AG08395 (cell line): Measurements from ENCODE around the gene F2R.

Experiments
- DNase-seq: peaks from one replicate; pipeline ENCODE4 v3.0.0; 2012; ENCODE audit warnings: mixed read lengths, low spot score

F2R gene

DNA sequence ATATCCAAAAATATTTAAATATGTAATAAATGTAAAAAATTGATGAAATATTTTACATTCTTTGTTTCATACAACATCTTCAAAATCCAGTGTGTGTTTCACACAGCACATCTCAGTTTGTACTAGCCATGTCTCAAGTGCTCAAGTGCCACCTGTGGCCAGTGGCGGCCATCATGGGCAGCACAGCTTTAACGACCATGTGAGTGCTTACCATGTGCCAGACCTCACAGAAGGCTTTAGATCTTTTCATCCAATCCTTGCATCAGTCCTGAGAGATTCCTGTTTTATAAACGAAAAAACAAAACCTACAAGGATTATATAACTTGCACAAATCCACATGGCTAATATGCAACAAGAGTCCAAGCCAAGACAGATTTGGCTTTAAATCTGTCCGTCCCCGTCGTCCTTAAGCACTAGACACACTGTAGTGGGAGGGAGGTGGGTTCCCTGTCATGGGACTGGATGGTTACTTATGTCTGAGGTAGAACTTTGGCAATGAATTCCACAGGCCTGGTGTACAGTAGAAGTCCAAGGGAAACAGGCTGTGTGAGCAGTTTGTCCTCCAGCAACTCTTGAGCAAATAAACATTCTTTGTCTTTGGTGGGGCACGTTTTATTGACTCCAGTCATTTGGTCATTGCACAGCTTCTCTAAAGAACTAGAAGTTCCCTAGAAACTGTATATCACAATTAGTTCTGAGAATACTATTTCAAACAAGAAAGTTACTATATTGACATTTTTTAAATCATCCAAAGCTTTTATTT, 25.0 kb upstream of the F2R start:
- DNase-seq = no peak

DNA sequence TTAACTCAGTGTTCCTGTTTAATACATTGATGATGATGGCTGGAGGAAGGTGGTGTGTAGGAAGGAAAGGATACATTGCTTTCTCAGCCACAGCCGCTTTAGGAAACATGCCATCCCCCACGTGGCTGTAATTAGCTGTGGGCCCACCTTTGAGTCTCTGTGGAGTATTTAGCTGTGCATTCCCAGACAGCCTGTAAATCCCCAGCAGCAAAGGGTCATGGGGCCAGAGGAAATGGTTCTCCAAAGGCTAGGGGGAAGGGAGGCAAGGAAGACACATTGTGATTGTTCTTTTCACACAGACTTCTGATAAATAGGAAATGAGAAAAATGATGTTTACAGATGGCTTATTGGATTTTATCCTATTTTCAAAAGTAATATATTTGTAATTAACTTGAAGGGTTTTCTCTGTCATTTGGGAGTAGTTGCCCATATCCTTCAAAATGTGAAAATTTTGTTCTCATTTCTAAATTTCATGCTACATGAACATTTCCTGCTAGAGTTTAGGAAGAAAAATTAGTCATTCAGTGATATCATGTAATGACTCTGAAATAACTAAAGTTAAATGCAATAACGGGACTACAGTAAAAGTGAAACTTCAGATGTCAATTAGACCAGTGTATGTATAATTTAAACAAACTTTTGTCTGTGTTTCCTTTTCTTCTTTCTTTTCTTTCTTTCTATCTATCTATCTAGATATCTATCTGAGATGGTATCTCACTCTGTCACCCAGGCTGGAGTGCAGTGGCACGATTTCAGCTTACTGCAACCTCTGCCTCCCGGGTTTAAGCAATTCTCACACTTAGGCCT, 24.3 kb upstream of the F2R start:
- no peak for DNase-seq

DNA sequence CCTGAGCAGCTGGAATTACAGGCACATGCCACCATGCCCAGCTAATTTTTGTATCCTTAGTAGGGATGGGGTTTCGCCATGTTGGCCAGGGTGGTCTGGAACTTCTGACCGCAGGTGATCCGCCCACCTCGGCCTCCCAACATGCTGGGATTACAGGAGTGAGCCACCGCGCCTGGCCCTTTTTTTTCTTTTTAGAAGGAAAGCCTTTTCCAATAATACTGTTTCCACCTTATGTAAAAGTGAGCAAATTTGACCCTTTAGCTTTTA, 23.7 kb upstream of the F2R start:
- DNase-seq = no peak

DNA sequence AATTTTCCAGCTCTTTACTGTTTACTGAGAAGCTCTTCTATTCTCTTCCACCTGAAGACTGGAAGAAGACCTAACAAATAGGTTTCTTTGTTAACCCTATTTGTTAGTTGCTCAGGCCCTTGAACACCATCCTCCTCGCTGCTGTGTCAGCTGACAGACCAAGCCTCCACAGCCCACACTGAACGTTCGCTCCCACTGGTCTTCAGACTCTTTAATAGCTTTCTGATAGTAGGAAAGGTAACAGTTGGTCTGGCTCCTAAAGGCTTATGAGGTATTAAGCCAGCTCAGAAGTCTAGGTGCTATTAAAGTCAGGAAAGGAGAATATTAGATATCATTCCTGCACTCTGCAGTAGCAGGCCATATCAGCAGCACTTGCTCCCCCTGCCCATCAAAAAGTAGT, 23.3 kb upstream of the F2R start:
- no peak for DNase-seq

DNA sequence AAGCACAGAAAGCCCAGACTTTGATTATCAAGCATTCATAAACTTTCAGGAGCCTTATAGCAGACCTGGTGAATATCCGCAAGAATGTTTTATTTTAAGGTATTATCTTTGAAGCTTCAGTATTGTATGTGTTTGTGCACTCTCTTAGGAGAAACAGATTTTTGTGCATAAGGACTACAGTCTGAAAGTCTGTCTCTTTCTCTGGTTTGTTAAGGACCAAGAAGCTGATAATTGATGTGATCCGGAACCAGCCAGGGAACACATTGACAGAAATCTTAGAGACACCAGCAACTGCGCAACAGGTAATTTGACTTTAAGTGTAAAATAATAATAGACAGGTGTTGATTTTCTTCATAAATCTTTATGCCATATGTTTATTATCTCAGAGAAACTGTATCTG, 22.8 kb upstream of the F2R start:
- no peak for DNase-seq

DNA sequence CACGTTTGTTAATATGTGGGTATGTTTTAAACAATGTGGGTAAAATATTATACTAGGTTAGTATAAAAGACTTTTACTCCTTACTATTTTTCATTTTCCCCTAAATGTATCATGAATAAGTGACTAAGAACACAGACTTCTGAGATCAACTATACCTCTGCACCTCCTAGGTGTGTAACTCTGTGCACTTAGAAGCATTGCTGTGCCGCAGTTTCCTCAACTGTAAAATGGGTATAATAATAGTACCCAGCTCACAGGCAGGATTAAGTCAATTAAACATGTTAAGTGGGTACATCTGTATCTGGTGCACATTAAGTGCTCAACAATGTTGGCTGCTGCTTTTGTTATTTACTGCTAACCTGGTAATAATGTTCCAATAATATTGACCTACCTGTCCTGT, 21.6 kb upstream of the F2R start:
- DNase-seq = no peak

DNA sequence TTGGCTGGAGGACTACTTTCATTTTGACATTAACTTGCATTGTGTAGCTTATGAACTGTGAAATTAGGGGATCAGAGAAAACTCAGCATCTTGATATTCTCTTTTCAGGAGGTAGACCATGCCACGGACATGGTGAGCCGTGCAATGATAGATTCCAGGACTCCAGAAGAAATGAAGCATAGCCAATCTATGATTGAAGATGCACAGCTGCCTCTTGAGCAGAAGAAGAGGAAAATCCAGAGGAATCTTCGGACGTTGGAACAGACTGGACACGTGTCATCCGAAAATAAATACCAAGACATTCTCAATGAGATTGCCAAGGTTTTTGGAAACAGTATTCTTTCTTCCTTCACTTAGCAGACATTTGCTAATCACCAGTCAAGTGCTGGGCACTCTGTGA, 20.6 kb upstream of the F2R start:
- no peak for DNase-seq

DNA sequence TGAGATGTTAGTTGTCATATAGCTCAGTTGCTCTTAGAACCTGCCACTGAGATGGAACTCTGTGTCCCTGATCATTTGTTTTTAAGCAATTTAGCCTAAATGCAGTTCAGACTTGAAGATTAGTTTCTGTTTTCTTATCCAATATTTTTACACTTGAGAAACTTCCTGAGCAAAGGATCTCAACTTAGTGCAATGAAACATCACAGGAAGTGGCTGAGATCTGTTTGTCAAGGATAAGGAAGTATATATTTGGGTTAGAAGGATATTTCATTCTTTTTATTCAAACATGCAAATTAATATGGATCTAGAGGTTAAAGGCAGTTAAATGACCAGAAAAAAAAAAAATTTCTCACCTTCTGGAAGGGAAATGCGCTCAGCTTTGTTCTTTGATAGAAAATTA, 19.7 kb upstream of the F2R start:
- DNase-seq = no peak

DNA sequence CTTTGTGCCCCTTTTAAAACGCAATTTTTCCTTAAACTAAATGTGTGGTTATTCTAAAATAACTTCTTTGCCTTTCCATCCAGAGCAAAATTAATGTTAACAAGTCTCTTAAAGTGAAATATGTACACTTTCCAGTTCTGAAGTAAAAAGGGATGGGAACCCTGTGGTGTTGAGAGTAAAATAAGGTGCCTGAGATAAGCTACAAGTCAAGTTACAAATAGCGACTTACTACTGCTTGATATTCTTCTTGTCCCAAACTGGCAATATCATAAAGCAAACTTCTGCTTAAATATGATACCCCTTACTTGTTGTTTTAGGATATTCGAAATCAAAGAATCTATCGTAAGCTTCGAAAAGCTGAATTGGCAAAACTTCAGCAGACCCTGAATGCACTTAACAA, 18.3 kb upstream of the F2R start:
- DNase-seq = no peak

DNA sequence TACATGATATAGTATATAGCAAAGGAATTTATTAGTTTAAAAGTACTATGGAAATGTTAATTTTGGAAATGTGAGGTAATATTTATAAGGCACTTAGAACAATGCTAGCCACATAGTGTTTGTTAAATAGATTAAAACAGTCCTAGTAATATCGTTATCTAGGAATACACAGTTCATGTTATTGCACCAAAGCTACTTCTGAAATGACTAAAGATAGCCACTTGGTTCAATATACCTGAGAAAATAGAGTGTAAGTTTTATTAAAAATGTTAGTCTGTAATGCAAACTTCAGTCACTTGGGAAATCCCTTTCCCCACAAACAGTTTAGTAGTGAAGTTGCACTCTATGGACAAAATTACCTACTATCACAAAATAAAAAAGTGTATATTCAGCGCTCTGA, 15.4 kb upstream of the F2R start:
- DNase-seq = no peak

DNA sequence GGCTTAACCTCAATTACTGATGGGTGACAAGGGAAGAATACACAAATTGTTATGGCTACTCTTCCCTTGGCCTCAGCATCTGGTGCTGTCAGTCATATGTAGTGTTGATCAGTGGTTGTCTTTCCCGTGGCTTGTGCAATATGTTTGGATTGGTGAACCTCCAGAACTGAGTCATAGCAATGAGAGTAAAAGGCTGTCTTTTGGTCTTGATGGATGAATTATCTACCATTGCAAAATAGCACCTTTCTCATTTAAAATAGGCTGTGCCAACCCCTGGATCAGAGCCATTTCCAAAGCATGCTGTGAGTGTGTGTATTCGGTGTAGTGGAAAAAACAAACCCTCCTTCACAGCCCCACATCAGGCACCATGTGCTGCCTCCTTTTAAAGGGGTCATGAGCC, 14.6 kb upstream of the F2R start:
- peak; percentile 38 for DNase-seq

DNA sequence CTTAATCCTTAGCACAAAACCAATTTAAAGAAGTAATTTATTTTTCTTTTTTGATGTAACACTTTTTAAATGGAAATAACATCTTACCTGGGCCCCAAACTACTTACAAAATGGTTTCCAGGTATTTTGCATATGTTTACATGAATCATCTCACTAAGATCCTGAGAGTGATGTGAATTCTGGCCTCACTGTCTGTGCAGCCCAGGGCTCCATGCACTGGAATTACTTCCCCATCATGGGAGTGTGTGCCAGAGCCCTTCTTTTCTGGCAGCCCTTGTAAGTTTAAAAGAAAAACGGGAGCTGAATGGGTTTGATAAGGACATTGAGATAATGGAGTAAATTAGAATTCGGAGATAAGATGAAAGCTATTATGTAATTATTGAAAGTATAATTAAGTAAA, 12.2 kb upstream of the F2R start:
- no peak for DNase-seq

DNA sequence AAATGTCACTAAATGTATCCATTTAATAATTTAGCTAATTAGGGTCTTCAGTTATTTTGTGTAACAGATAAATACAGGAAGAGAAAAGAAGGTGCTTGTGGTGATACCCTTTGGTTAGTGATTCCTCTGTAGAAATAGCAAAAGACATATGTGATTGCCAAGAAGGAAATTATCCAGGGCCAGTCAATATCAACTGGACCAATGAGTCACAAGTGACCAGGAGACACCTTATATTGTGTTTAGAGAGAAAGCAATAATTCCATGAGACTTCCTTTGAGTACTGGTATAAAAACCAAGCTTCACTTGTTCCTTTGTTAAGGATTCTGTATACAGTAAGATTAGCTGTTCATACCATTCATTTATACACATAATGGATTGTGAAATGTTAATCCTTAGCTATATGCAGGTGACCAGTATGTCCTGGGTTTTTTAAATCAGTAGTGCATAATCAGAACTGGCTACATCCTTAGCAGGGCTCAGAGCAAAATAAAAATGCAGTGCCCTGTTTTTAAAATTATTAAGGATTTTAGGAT, 11.7 kb upstream of the F2R start:
- no peak for DNase-seq

DNA sequence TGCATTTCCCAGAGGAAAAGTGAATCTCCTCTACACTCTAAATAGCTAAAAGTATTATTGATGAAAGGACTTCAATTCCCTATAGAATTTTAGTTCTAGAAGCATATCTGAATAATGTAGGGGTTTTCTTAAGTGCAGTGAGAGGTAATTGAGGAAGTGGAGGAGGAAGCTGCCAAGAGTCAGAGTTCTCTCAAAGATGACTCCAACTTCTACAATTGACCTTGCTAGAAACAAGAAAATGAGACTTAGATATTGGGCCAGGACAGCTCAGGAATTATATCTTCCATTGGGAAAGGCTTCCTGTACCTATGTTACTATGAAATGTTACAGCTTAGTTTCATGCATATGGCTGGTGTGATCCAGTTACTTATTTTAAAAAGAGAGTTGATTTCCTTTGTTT, 10.4 kb upstream of the F2R start:
- no peak for DNase-seq

DNA sequence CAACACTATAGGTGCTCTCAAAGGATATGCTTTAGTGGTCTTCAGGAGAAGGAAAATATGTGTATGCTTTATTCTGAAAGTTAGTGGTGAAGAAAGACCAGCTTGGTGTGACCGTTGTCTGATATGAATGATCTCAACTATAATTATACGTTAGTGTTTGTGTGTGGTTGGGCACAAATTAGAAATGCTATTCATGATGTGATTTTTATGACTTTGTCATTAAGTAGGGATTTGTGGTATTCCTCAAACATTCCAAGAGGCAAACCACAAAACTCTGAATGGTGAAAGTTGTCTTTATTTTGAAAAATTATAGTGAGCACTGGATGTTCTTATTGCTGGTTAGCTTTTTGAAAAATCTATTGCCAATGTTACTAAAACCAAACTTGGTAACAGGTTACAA, 6.2 kb upstream of the F2R start:
- peak; percentile 54 for DNase-seq

DNA sequence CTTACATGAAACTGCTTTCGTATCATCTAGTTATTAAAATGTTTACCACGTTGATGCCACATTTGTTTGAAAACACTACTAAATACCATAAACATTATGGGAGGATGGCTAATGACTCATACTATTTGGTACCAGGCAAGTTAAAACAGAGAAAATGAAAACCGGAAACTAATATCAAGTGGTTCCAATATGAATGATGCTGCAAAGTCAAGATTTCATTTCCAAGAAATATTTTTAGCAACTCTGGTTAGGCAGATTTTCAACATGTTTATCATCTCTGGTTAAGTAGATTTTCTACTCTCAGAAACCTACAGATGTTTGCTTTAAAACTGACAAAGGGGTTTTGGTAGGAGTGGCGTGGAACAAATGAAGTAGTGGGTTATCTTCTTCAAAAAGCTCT, 4.9 kb upstream of the F2R start:
- peak; percentile 31 for DNase-seq

DNA sequence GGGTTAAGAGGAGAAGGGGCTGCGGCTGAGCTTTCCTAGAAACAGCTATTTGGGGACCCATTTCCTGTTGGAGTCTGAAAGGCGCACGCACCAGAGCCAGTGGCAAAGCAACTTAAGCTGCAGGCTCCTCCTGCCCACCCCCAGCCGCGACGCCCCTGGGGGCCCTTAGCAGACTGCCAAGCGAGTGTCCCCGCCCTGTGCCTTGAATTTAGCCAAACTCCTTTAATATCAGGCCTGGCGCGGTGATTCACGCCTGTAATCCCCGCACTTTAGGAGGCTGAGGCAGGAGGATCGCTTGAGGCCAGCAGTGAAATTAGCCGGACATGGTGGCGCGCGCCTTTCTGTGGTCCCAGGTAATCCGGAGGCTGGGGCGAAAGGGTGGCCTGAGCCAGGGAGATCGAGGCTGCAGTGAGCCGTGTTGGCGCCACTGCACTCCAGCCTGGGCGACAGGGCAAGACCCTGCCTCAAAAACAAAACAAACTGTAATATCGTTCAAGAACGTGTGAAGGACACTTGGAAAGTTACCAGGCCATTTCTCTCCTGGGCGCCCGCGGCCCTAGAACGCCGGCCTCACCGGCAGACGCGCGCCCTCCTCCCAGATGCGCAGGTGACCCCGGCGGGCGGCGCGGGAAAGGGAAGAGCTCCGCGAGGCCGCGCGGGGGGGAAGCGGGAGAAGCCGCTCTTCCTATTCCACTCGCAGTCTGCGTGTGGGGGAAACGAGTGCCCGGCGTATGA, 1.0 kb upstream of the F2R start:
- no peak for DNase-seq

DNA sequence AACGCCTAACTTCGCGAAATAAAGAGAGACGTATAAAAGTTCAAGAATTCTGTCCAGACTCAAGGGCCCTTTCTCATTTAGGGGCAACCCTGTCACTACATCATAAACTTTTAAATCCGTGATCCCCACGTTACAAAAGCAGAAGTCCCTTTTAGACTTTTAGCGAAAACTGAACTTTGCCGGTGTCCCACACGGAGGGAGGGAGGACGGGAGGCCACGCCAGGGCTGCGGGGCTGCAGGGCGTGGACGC, 515 bp upstream of the F2R start:
- no peak for DNase-seq

DNA sequence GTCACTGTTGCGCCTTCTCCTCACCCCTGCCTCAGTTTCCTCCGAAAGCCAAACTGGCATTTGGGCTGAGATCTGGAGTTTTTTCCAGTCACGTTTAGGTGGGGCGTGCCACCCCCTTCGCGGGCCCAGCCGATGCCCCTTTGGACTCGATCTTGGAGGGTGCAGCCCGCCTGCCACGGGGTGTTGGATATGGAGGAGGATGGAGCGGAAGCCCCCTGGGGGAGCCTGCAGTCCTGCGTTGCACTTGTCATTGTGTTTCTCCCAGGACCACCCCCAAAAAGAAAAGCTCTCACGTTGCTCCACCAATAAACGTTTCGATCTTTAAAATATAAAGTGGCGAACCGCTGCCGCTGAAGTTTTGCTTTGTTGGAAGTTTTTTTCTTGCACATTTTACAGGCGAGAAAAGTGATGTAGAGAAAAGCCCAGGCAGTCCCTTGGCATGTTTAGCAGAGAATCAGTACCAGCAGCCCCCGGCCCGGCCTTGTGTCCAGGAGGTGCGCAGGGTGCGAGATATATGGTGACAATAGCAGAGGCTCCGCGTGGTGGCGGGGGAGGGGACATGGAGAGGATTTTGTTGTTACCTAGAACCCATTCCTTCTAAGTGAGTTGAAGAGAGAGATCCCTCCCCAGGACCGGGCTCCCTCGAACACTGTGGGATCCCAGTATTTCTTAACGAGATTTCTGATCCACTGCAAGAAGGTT, 681 bp downstream of the F2R start:
- no peak for DNase-seq

DNA sequence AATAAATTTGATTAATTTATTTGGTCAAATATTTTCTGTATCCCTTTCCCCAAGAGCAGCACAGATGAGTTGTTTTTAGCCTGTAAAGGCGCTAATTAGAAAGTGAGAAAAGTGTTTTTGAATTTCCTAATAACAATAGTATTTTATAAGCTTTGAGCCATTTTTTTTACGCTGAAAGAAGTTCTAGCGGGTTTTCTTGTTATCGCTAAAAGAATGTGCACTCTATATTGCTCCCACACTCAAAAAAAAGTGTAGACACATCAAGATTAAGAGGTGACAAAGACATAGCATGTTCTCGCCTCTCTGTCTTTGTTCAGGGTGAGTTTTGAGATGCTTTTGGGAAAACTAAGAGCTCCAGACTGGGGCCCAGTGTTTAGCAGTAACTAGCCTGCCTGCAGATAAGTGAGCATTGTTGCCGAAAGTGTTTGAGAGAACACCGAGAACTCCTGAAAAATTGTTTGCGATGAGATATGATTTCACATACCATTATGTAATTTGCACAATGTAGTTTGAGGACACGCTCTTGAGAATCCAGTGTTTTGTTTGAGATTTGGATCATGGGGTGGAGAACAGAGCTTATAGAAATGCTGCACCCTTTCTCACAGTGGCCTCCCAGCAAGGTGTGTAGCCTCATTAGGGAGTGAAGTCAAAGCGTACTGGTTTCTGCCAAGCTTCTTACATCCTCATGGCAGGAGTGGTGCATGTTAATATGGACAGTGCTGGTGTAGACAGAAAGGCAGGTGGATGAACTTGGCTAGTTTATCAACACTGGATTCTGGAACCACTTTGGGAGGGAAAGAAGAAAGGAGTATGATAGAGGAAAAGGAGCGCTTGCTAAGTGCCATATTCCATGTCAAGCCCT, 1.5 kb downstream of the F2R start:
- DNase-seq = no peak

DNA sequence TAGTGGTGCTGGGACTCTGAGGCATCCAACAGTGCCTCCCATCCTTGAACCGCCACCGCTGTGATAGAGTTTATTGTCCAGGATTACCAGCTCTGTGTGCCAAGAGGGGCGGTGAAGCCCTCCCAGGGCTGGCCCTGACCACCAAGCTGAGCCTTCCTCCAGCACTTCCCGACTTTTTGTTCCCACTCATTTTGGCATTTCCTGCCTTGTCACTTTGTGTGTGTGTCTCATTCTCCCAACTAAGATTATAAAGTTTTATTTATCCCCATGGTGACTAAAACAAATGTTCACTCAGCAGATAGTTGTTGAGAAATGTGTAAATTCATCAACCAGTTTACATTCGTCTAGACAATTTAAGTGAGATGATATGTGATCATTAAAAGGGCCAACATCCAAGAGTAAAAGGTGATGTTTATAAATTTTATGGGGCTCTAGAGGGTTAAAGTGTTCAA, 2.5 kb downstream of the F2R start:
- DNase-seq = no peak

DNA sequence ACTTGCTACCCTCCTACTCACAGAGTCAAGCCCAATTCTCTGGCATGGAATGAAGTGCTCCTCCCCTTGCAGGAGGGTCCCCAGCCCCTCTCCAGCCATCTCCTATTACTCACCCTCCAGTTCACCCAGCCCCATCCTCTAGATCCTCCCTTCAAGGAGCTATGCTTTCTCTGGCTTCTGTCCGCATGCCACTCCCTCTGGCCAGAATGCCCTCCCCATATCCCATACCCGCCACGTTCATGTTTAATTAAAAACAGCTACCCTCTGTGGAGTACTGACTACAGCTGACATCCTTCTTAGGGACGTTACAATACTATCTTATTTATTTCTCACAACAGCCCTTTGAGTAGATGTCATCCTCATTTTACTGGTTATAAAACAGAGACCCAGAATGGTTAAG, 3.0 kb downstream of the F2R start:
- no peak for DNase-seq
